Adipose tissue (tissue), 3 donors: ENCODE measurements around the gene SLC27A2. TPM values are rescaled to one million over a fixed set of nuclear protein-coding genes. Genes with fewer than 3 reads are reported as not detected.

Source experiments
- polyA plus RNA-seq, 3 donors: library from polyadenylated mRNA; stranded (reverse); fragments of 200-250 nt; gene quantifications; one replicate each; pipeline ENCODE4 v1.2.3, GENCODE V29; 2013
- donor health status: healthy with polysubstance abuse.
- donor health status: Bipolar disorder and iron deficiency.
- donor health status: healthy.

Gene SLC27A2
- polyA plus RNA-seq, 3 donors, result 3.0 to 6.6 (median 5.5) TPM

Other genes starting within 250 kb of the SLC27A2 start
- 1 to 10 TPM in 2 of 3 donors, under 1 TPM in 1; 0.90 to 7.3 (median 5.5) TPM for gene ATP8B4, start 63.0 kb upstream of the SLC27A2 start, polyA plus RNA-seq
- gene HDC, start 83.5 kb downstream of the SLC27A2 start, polyA plus RNA-seq, result 1 to 10 TPM in 1 of 3 donors, under 1 TPM in 2; 0.22 to 4.3 (median 0.44) TPM
- 10 to 100 TPM in 1 of 3 donors, 1 to 10 TPM in 2; 3.5 to 15.4 (median 6.7) TPM for gene GABPB1, start 173.0 kb downstream of the SLC27A2 start, polyA plus RNA-seq
- 10 to 100 TPM; 17.5 to 28.3 (median 28.2) TPM for gene USP8, start 242.2 kb downstream of the SLC27A2 start, polyA plus RNA-seq